DND-41 (cell line): ENCODE measurements around the gene CAMK2A.

Experiments used
- ATAC-seq: fragments of 200-7000 bp; cut with Tn5 transposase; 3 replicates; pipeline ENCODE4 v1.9.1; 2021; ENCODE audit warnings: low read depth; ENCODE audit not compliant: insufficient read depth
- DNase-seq: peaks from one replicate; pipeline ENCODE4 v3.0.0-alpha.2; 2020
- H2AFZ ChIP-seq: 2 replicates; pipeline ENCODE4 v1.6.0; 2012; ENCODE audit warnings: low read depth, low read length
- H3K27ac ChIP-seq: 2 replicates; pipeline ENCODE4 v1.5.1; 2012; ENCODE audit warnings: low read length, inconsistent platforms
- H3K27me3 ChIP-seq: fragments of 200-600 bp; sonication (generic); 2 replicates; pipeline ENCODE4 v1.6.0; 2012; ENCODE audit warnings: low read length, mild to moderate bottlenecking, inconsistent platforms; ENCODE audit not compliant: insufficient read depth, poor library complexity
- H3K36me3 ChIP-seq: 2 replicates; pipeline ENCODE4 v1.5.1; 2012; ENCODE audit warnings: low read length, inconsistent platforms; ENCODE audit not compliant: insufficient read depth
- H3K4me1 ChIP-seq: 2 replicates; pipeline ENCODE4 v1.5.1; 2012; ENCODE audit warnings: mild to moderate bottlenecking, low read length; ENCODE audit not compliant: insufficient read depth
- H3K4me2 ChIP-seq: 2 replicates; pipeline ENCODE4 v1.6.0; 2012; ENCODE audit warnings: mild to moderate bottlenecking, moderate library complexity, low read length, inconsistent platforms; ENCODE audit not compliant: insufficient read depth
- H3K4me3 ChIP-seq, 2 experiments: fragments of 200-600 bp in 1 of 2; shearing (Covaris generic) in 1 of 2; 2 replicates each; pipeline ENCODE4 v1.5.1; 2012 to 2016; ENCODE audit warnings: inconsistent platforms in 2 of 2, low read length in 2 of 2, mild to moderate bottlenecking in 2 of 2, low read depth in 1 of 2, moderate library complexity in 1 of 2
- H3K79me2 ChIP-seq: 2 replicates; pipeline ENCODE4 v1.6.0; 2012; ENCODE audit warnings: low read length, inconsistent platforms; ENCODE audit not compliant: insufficient read depth
- H3K9ac ChIP-seq: 2 replicates; pipeline ENCODE4 v1.6.0; 2012; ENCODE audit warnings: low read depth, mild to moderate bottlenecking, inconsistent platforms, low read length, moderate library complexity
- H3K9me3 ChIP-seq: 2 replicates; pipeline ENCODE4 v1.5.1; 2012; ENCODE audit warnings: low read length, moderate library complexity, mild to moderate bottlenecking, inconsistent platforms; ENCODE audit not compliant: insufficient read depth, severe bottlenecking
- H4K20me1 ChIP-seq: 2 replicates; pipeline ENCODE4 v1.6.0; 2012; ENCODE audit warnings: low read length; ENCODE audit not compliant: insufficient read depth
- CTCF ChIP-seq: IDR thresholded peaks from 2 replicates; pipeline ENCODE4 v1.5.1; 2012; ENCODE audit warnings: borderline replicate concordance, low read length, moderate library complexity, mild to moderate bottlenecking; ENCODE audit not compliant: poor library complexity, severe bottlenecking; ENCODE audit errors: extremely low read depth
- EZH2 ChIP-seq: IDR thresholded peaks from 3 replicates; pipeline ENCODE4 v1.6.1; 2012; ENCODE audit warnings: borderline replicate concordance, low read depth, mild to moderate bottlenecking, moderate library complexity, low read length, inconsistent platforms; ENCODE audit not compliant: severe bottlenecking

Gene CAMK2A

GRCh38 chr5:150213530-150213929 is 76.0 kb downstream of the CAMK2A start:
- Histone ChIP-seq H2AFZ (no peak overlapping the region), H3K79me2 (no peaks in the 10 kb centered on the region), H3K4me1 (no peaks in the 10 kb centered on the region), H3K9me3 (no peaks in the 10 kb centered on the region), H3K9ac (no peak overlapping the region), H3K27me3 (peaks cover 25% of the 10 kb centered on the region), H4K20me1 (0 out of 2 replicates have a peak, but pooled peaks cover 3% of the 10 kb centered on the region), H3K36me3 (no peaks in the 10 kb centered on the region), H3K4me3 (no peak overlapping the region), H3K27ac (no peak overlapping the region), H3K4me2 (no peak overlapping the region)
- ATAC-seq (no peak), DNase-seq (no peak)
- TF ChIP-seq EZH2 (no peak), CTCF (no peak)

GRCh38 chr5:150211156-150212030 is 78.2 kb downstream of the CAMK2A start:
- H3K4me2 ChIP-seq = no peak overlapping the region
- no peak overlapping the region for H3K27ac ChIP-seq
- ATAC-seq (no peak), DNase-seq (no peak)
- H2AFZ ChIP-seq = no peak overlapping the region
- no peaks in the 10 kb centered on the region for H3K4me1 ChIP-seq
- no peaks in the 10 kb centered on the region for H3K9me3 ChIP-seq
- TF ChIP-seq CTCF (no peak), EZH2 (no peak)
- no peaks in the 10 kb centered on the region for H3K36me3 ChIP-seq
- peaks cover 17% of the 10 kb centered on the region for H3K27me3 ChIP-seq
- H4K20me1 ChIP-seq = no peaks in the 10 kb centered on the region
- no peak overlapping the region for H3K9ac ChIP-seq
- H3K4me3 ChIP-seq = no peak overlapping the region
- H3K79me2 ChIP-seq = no peaks in the 10 kb centered on the region

- no peaks in the 10 kb centered on the region for H3K4me1 ChIP-seq
- ATAC-seq = no peak
- no peaks in the 10 kb centered on the region for H4K20me1 ChIP-seq
- H3K9me3 ChIP-seq = no peaks in the 10 kb centered on the region
- no peak overlapping the region for H2AFZ ChIP-seq
- DNase-seq = no peak
- no peak overlapping the region for H3K27ac ChIP-seq
- H3K36me3 ChIP-seq = no peaks in the 10 kb centered on the region
- H3K9ac ChIP-seq = no peak overlapping the region
- no peak for TF ChIP-seq EZH2
- TF ChIP-seq CTCF = no peak
- peaks cover 15% of the 10 kb centered on the region for H3K27me3 ChIP-seq
- no peak overlapping the region for H3K4me2 ChIP-seq
- H3K79me2 ChIP-seq = no peaks in the 10 kb centered on the region
- H3K4me3 ChIP-seq = no peak overlapping the region
These were observed 78.9 kb downstream of the CAMK2A start for GRCh38 chr5:150210644-150211043.
